ENCODE results near the gene NEK1.
"Not testable (repeated sequence)": the region's sequence is repeated elsewhere in the genome, so short reads cannot be mapped to it uniquely, and the experiment has no call there.

NEK1 gene

DNA sequence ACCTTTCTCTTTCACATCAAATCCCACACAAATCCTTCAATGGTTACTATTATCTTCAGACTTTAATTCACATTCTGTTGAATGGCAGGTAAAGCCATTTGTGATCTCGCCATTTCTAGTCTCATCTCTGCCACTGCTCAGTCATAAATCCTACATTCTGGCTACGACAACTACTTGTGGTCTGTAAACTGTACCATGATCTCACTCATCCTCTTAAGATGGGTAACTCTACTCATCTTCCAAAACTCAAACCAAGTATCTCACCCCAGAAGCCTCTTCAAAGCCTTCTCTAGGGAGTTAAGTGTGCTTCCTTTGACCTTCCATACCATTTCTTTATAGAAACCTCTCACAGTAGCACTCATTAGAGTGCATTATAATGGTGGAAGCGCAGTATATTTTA is 101.8 kb downstream of the NEK1 start:
- DNase-seq (ENCODE audit: low read depth in 2 of 3, low spot score in 1 of 3), result no peak

DNA sequence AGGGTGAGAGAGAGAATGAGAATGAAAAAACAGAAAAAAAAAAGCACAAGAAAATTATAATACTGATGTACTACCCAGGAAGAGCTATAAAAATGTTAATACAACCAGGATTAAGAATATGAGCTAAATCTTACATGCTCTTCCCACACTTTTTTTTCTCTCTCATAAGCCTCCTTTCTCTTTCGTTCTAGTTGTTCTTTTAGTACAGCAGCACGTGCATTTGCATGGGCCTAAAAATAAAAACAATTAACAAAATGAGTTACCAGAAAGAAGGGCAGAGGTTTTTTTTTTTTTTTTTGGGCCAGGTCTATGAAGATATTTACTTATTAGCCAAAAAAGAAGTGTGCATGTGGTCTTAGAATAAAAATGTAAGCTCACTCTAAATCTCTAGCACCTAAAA is 105.5 kb downstream of the NEK1 start:
- no peak for DNase-seq (ENCODE audit: low read depth in 2 of 3, low spot score in 1 of 3)

DNA sequence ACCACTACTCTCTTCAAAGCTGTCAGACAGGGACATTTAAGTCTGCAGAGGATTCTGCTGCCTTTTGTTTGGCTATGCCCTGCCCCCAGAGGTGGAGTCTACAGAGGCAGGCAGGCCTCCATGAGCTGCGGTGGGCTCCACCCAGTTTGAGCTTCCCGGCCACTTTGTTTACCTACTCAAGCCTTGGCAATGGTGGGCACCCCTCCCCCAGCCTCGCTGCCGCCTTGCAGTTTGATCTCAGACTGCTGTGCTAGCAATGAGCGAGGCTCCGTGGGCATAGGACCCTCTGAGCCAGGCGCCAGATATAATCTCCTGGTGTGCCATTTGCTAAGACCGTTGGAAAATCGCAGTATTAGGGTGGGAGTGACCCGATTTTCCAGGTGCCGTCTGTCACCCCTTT is 112.5 kb downstream of the NEK1 start:
- not testable (repeated sequence) for DNase-seq (ENCODE audit: low read depth in 2 of 3, low spot score in 1 of 3)

DNA sequence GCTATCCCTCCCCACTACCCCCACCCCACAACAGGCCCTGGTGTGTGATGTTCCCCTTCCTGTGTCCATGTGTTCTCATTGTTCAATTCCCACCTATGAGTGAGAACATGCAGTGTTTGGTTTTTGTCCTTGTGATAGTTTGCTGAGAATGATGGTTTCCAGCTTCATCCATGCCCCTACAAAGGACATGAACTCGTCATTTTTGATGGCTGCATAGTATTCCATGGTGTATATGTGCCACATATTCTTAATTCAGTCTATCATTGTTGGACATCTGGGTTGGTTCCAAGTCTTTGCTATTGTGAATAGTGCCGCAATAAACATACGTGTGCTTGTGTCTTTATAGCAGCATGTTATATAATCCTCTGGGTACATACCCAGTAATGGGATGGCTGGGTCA is 118.1 kb downstream of the NEK1 start:
- DNase-seq (ENCODE audit: low read depth in 2 of 3, low spot score in 1 of 3), result not testable (repeated sequence)

DNA sequence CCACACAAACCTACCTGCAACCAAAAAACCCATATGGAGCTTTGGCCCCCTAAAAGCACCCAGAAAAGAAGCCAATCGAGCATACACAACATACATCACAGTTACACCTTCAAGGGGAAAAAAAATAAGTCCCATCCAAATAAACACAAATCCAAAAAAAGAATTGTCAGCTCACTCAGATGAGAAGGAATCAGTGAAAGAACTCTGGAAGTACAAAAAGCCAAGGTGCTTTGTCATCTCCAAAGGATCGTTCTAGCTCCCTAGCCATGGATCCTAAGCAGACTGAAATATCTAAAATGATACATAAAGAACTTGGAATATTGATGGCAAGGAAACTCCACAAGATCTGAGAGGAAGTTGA is 119.2 kb downstream of the NEK1 start:
- no peak for DNase-seq (ENCODE audit: low read depth in 2 of 3, low spot score in 1 of 3)

DNA sequence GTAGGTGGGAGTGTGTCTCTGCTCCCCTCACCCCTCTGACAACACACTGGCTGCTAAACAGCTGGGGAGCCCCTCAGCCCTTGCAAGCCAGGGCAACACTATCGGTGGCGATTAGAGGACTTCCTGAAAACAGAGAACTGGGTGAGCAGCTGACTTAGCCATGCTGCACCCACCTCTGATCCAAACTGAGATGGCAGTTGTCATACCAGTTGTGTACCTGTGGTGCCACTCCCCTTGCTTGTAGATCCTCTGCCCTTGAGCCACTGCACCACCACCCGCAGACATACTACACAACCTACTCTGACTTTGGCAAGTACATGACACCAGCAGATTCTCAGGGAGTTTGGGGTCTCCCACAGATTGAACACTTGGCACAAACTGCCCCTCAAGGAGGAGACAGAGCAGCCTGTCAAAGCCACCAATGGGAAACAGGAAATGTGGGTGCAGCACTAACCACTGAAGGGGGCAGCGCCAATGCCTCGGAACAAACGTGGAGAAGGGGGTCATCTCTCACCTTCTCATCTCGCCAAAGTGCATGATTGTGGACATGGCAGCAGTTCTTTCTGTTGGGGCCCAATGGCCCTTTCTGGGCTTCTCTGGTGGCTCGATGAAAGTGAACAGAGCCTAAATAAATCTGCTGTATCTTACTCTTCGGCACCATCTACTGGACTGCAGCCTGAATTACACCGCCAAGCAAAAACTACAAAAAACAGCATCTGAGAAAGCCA is 119.8 kb downstream of the NEK1 start:
- peak in 1 of 3 donors; percentile 27 for DNase-seq (ENCODE audit: low read depth in 2 of 3, low spot score in 1 of 3)

- DNase-seq (ENCODE audit: low read depth in 2 of 3, low spot score in 1 of 3), result no peak
Measured at GRCh38 chr4:169491211-169491610, 121.2 kb downstream of the NEK1 start.

- no peak for DNase-seq (ENCODE audit: low read depth in 2 of 3, low spot score in 1 of 3)
Measured at GRCh38 chr4:169489306-169489705, 123.1 kb downstream of the NEK1 start.

- peak in 1 of 3 donors; percentile 37 for DNase-seq (ENCODE audit: low read depth in 2 of 3, low spot score in 1 of 3)
Measured at GRCh38 chr4:169485791-169486742, 126.3 kb downstream of the NEK1 start.

DNA sequence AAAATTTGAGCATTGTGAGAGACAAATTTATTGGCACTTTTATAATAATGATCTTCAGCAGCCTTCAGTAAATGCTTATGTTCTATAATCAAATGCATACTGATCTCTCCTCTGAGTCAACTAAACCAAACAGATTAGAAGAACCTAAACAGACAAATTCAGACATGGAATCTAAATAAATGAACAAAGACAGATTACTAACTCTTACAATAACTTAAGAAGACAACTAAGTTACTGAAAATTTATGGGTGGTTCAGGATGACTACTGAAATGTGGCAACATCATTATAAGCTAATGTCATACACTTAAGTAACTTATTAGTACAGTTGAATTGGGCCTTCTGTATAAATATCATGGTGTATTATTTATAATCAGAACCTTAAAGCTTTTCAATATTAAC is 127.3 kb downstream of the NEK1 start:
- no peak for DNase-seq (ENCODE audit: low read depth in 2 of 3, low spot score in 1 of 3)

- DNase-seq (ENCODE audit: low read depth in 2 of 3, low spot score in 1 of 3), result no peak
Measured at GRCh38 chr4:169484485-169484884, 127.9 kb downstream of the NEK1 start.

DNA sequence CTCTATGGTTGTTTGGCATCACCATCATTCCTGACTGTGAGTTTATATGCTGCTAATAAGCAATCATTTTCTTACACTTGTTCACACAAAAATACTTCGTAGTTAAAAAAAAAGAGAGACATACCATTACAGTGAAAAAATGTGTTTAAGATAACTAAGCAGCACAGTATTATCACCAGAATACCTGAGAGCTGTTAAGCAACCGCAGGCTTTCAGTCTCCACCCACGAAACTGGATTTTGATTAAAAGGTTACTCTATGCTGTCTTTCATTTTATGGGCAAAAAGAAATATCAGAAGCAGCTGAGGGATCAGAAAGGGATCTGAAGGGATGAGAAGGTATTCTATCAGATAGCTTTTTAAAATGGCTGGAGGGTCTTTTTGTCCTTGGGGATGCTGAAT is 148.3 kb downstream of the NEK1 start:
- no peak for DNase-seq (ENCODE audit: low read depth in 2 of 3, low spot score in 1 of 3)

DNA sequence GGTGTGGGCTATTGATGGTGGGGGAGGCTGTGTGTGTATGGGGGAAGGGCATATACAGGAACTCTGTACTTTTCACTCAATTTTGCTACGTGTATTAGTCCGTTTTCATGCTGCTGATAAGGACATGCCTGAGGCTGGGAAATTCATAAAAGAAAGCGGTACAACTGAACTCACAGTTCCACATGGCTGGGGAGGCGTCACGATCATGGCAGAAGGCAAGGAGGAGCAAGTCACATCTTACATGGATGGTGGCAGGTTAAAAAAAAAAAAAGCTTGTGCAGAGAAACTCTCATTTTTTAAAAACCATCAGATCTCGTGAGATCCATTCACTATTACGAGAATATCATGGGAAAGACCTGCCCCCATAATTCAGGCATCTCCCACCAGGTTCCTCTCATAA is 152.3 kb downstream of the NEK1 start:
- DNase-seq (ENCODE audit: low read depth in 2 of 3, low spot score in 1 of 3), result no peak

- DNase-seq (ENCODE audit: low read depth in 2 of 3, low spot score in 1 of 3), result no peak
Measured at GRCh38 chr4:169458575-169458974, 153.8 kb downstream of the NEK1 start.

DNA sequence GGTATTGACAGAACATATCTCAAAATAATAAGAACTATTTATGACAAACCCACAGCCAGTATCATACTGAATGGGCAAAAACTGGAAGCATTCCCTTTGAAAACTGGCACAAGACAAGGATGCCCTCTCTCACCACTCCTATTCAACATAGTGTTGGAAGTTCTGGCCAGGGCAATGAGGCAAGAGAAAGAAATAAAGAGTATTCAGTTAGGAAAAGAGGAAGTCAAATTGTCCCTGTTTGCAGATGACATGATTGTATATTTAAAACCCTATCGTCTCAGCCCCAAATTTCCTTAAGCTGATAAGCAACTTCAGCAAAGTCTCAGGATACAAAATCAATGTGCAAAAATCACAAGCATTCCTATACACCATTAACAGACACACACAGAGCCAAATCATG is 159.7 kb downstream of the NEK1 start:
- not testable (repeated sequence) for DNase-seq (ENCODE audit: low read depth in 2 of 3, low spot score in 1 of 3)

GRCh38 chr4:169448935-169449334 is 163.4 kb downstream of the NEK1 start:
- DNase-seq (ENCODE audit: low read depth in 2 of 3, low spot score in 1 of 3), result not testable (repeated sequence)

DNA sequence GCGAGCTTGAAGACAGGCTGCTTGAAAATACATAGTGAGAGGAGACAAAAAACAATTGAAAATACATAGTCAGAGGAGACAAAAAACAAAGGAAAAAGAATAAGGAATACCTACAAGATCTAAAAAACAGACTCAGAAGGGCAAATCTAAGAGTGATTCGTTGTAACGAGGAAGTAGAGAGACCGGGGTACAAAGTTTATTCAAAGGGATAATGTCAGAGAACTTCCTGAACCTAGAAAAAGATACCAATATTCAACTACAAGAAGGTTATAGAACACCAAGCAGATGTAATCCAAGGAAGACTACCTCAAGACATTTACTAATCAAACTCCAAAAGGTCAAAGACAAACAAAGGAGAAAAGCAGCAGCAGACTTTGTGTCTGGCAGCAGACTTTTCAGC is 165.6 kb downstream of the NEK1 start:
- no peak for DNase-seq (ENCODE audit: low read depth in 2 of 3, low spot score in 1 of 3)

DNA sequence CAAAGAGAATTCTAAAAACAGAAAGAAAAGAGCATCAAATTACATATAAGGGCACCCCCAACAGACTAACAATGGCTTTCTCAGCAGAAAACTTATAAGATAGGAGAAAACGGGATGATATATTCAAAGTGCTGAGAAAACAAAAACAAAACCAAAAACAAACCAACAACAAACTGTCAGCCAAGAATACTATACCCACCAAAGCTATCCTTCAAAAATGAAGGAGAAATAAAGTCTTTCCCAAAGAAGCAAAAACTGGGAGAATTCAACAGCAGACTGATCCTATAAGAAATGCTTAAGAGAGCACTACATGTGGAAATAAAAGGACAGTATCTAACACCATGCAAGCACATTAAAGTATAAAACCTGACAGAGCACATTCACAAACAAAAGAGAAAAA is 168.6 kb downstream of the NEK1 start:
- no peak for DNase-seq (ENCODE audit: low read depth in 2 of 3, low spot score in 1 of 3)

DNA sequence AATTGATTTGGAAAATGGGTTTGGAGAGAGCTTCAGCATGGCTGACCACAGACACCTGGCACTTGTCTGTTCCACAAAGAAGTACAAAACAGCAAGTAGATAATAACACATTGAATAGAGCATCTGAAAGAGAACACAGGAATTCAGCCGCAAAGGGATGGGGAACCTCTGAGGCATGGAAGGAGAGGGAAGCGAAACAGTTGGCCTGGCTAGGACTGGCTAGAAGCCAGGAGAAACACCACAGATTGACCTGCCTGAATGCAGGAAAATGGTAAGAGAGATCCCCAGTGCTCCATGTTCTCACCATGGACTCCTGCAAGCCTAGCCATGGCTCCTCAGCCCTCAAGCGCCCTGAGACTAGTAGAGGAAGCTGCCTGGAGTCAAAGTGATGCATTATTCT is 171.9 kb downstream of the NEK1 start:
- no peak for DNase-seq (ENCODE audit: low read depth in 2 of 3, low spot score in 1 of 3)

GRCh38 chr4:169439244-169439643 is 173.1 kb downstream of the NEK1 start:
- no peak for DNase-seq (ENCODE audit: low read depth in 2 of 3, low spot score in 1 of 3)

DNA sequence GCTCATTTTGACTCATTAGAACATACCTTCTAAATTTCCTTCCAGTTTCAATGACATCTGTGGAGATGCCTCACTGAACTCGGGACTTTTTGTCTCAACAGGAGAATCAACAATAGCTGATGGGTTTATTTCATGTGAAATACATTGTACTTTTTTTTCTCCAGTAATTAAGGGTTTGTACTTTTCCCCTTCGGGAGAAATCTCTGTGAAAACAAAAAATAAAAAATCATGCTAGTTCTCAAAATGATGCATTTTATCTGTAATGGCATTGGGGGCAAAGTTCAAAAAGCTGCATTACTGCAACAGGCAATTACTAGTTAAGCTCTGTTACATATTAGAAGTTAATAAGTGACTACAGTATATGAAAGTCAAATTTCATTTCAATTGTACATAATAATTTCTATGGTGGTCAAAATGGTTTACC is 174.3 kb downstream of the NEK1 start:
- no peak for DNase-seq (ENCODE audit: low read depth in 2 of 3, low spot score in 1 of 3)

DNA sequence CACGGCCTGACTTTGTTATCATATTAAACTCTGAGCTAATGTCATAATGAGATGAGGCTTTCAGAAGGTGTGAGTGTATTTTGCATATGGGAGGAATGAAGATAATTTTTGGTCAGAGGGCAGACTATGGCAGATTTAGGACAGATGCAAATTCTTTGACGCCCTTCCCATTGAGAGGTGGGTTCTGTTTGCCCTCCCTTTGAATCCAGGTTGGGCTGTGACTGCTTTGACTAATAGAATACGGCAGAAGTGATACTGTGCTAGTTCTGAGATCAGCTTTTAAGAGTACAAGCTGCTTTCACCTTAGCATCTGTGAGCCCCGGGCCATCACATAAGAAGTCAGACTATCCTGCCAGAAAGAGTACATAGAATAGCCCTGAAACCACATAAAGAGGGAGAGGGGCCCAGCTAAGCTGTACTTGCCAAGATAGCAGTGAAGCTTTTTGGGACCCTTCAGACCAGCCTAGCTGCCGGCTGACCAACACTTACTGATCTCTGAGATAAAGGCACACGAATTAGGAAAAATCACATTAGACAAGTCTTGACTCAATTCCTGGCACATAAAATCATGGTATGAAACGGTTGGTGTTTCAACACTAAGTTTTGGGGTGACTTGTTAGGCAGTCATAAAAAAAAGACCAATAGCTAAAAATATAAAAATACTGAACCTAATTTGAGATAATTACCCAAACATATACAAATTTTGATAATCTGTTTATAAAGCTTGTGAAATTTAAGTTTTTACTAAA is 174.9 kb downstream of the NEK1 start:
- no peak for DNase-seq (ENCODE audit: low read depth in 2 of 3, low spot score in 1 of 3)

Data from stimulated activated CD4-positive, alpha-beta T cell treated with anti-CD3 and anti-CD28 coated beads, Interleukin-12 subunit alpha, Interleukin-12 subunit beta, amount 100 ng/mL, for 48 hours (primary cell).